OCI-LY3 (cell line): Measurements from ENCODE around the gene EFL1.

Experiments
- EZH2phosphoT487 ChIP-seq: fragments of 200-600 bp; shearing (Covaris generic); IDR thresholded peaks from 2 replicates; pipeline ENCODE4 v1.6.1; 2018; ENCODE audit warnings: antibody characterized with exemption, mixed run types, low read depth
- TF ChIP-seq, protein P1 (sequence below): fragments of 200-600, 300-600 bp; sonication (generic); IDR thresholded peaks from 2 replicates; pipeline ENCODE4 v1.5.1; 2014; ENCODE audit warnings: antibody characterized with exemption, low read length, low read depth

- TF ChIP-seq, protein P1, sequence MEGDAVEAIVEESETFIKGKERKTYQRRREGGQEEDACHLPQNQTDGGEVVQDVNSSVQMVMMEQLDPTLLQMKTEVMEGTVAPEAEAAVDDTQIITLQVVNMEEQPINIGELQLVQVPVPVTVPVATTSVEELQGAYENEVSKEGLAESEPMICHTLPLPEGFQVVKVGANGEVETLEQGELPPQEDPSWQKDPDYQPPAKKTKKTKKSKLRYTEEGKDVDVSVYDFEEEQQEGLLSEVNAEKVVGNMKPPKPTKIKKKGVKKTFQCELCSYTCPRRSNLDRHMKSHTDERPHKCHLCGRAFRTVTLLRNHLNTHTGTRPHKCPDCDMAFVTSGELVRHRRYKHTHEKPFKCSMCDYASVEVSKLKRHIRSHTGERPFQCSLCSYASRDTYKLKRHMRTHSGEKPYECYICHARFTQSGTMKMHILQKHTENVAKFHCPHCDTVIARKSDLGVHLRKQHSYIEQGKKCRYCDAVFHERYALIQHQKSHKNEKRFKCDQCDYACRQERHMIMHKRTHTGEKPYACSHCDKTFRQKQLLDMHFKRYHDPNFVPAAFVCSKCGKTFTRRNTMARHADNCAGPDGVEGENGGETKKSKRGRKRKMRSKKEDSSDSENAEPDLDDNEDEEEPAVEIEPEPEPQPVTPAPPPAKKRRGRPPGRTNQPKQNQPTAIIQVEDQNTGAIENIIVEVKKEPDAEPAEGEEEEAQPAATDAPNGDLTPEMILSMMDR = no peak
- TF ChIP-seq EZH2phosphoT487 = no peak
Measured at GRCh38 chr15:82117296-82117695, 145.2 kb downstream of the EFL1 start.
